Activated B cell treated with CpG ODN at 0.5 μM for 24 hours (primary cell): ENCODE data around the gene ITPRIPL1. TPM values are rescaled to one million over a fixed set of nuclear protein-coding genes. Genes with fewer than 3 reads are reported as not detected.

Source experiments
- ATAC-seq: fragments of 200-7000 bp; cut with Tn5 transposase; one replicate; pipeline ENCODE4 v1.10.0; 2021; ENCODE audit warnings: low read depth, mild to moderate bottlenecking, moderate library complexity
- CTCF ChIA-PET: fragments of 350-600 bp; sonication (Branson Sonifier 250); formaldehyde crosslinking; loops from one replicate; lab custom pipeline; 2021; ENCODE audit warnings: antibody characterized with exemption; lab: Charles Lee
- POLR2A ChIA-PET: fragments of 350-600 bp; sonication (Branson Sonifier 250); formaldehyde crosslinking; loops from one replicate; lab custom pipeline; 2021; ENCODE audit warnings: antibody characterized with exemption; lab: Charles Lee
- DNase-seq: peaks from one replicate; pipeline ENCODE4 v3.0.0; 2022
- H3K27ac Mint-ChIP-seq: one replicate; pipeline ENCODE4 v1.8.0; 2020; ENCODE audit warnings: mixed read lengths
- H3K27me3 Mint-ChIP-seq: one replicate; pipeline ENCODE4 v1.8.0; 2021; ENCODE audit warnings: mixed read lengths
- H3K36me3 Mint-ChIP-seq: one replicate; pipeline ENCODE4 v1.8.0; 2021; ENCODE audit warnings: low read depth, mixed read lengths
- H3K4me1 Mint-ChIP-seq: one replicate; pipeline ENCODE4 v1.8.0; 2021; ENCODE audit warnings: mixed read lengths
- H3K4me3 Mint-ChIP-seq: one replicate; pipeline ENCODE4 v1.8.0; 2020; ENCODE audit warnings: mild to moderate bottlenecking, mixed read lengths
- H3K9me3 Mint-ChIP-seq: one replicate; pipeline ENCODE4 v1.8.0; 2020; ENCODE audit warnings: mixed read lengths
- intact Hi-C: fragments of 100-400 bp; cut with micrococcal nuclease; formaldehyde crosslinking; loops from one replicate; pipeline ENCODE4 v1.15.1; 2024
- total RNA-seq: library from RNA; stranded (reverse); gene quantifications from 2 replicates; pipeline ENCODE4 v1.2.3, GENCODE V29; 2022
- TF ChIP-seq, protein P1 (sequence below): fragments of 200-600 bp; IDR thresholded peaks from one replicate; pipeline ENCODE4 v1.8.0; 2022; ENCODE audit warnings: antibody characterized with exemption, mild to moderate bottlenecking

The ITPRIPL1 gene
- total RNA-seq, 1 donor from 2014 or later, result 4.4 TPM

DNA sequence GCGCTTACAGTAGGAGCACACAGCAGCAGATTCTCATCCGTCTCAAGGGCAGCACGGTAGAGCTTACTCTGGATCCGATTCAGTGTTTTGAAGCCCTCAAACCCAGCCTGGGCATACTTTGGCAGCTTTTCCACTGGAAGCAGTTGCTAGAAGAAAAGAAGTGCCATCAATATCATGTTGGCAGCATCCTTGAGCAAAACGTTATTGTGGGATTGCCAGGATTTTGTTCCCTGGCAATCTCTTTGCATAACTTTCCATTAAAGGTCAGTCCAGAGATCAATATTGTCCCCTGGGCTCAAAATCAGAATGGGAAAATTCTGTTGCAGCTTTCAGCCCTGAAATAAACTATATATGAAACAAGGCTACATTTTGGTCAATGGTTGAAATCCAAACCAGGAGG, 28.2 kb upstream of the ITPRIPL1 start:
- intact Hi-C loops, result no loop called here
- no peaks in the 10 kb centered on the region for H3K9me3 Mint-ChIP-seq

DNA sequence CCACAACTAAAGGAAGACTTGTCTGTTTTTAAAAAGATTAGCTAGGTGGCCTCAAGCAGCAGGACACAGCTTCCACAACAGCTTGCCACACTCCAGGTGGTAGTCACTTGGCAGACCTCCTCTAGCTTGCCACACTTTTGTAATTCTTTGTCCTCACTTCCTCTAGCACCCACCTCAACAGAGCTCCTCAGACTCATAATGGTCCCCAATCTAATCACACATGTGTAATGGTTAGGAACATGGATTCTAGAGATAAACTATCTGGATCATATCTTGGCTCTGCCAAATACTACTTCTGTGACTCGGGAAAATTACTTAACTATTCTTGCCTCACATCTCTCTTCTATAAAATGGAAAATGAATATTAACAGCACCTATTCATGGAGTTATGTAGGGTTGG, 23.3 kb upstream of the ITPRIPL1 start:
- TF ChIP-seq, protein P1, sequence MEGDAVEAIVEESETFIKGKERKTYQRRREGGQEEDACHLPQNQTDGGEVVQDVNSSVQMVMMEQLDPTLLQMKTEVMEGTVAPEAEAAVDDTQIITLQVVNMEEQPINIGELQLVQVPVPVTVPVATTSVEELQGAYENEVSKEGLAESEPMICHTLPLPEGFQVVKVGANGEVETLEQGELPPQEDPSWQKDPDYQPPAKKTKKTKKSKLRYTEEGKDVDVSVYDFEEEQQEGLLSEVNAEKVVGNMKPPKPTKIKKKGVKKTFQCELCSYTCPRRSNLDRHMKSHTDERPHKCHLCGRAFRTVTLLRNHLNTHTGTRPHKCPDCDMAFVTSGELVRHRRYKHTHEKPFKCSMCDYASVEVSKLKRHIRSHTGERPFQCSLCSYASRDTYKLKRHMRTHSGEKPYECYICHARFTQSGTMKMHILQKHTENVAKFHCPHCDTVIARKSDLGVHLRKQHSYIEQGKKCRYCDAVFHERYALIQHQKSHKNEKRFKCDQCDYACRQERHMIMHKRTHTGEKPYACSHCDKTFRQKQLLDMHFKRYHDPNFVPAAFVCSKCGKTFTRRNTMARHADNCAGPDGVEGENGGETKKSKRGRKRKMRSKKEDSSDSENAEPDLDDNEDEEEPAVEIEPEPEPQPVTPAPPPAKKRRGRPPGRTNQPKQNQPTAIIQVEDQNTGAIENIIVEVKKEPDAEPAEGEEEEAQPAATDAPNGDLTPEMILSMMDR, result no peak
- intact Hi-C loops, result no loop called here
- Mint-ChIP-seq H3K4me3 (no peak overlapping the region), H3K27ac (no peak overlapping the region), H3K9me3 (no peaks in the 10 kb centered on the region), H3K36me3 (peaks cover 84% of the 10 kb centered on the region), H3K4me1 (peaks cover 45% of the 10 kb centered on the region), H3K27me3 (no peaks in the 10 kb centered on the region)
- ATAC-seq (no peak), DNase-seq (no peak)
- CTCF ChIA-PET, result interaction anchor here (1.0 to 1.4 kb wide), 2 partner anchors 105 to 209 kb away, joined by 3 read pairs; no protein-coding TSS in a partner anchor
- POLR2A ChIA-PET, result interaction anchor here (0.6 kb wide), 1 partner anchor 230 kb away, joined by 3 read pairs; no protein-coding TSS in a partner anchor

More for the DNA sequence above, 28.2 kb upstream of the ITPRIPL1 start:
- POLR2A ChIA-PET, result interaction anchor here (1.1 kb wide), 1 partner anchor 24 kb away, joined by 3 read pairs; no protein-coding TSS in a partner anchor
- Mint-ChIP-seq H3K27me3 (no peaks in the 10 kb centered on the region), H3K4me1 (peaks cover 6% of the 10 kb centered on the region), H3K27ac (no peak overlapping the region), H3K36me3 (peaks cover 88% of the 10 kb centered on the region), H3K4me3 (no peak overlapping the region)
- DNase-seq, result no peak
- ATAC-seq, result no peak
- TF ChIP-seq, protein P1, result no peak
- CTCF ChIA-PET, result no interaction called here

DNA sequence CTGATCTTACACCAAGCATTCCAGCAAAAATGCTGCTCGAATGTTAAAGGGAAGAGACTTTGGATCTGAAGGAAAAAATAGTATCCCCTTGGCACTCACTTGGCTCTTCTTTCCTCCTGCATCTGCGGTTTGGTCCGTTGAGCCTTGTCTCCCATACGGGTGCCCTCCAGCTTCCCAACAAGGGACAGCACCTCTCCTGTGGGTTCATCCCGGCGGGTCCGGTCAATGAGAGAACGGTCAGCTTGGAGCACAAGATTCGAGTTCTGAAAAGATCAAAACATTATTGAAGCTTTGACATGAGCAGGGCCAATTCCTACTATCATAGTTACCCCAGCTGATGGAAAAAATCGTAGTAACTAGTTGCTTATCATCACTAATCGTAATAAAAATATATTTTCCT, 20.5 kb upstream of the ITPRIPL1 start:
- DNase-seq (no peak), ATAC-seq (no peak)
- intact Hi-C loops, result loop anchor here (1.0 to 5.0 kb wide), 7 partner anchors 18 to 456 kb away; partner anchors contain the start of genes CIAO1, CNNM4 and NCAPH
- CTCF ChIA-PET, result interaction anchor here (1.8 kb wide), 1 partner anchor 250 kb away, joined by 4 read pairs; no protein-coding TSS in a partner anchor
- TF ChIP-seq, protein P1, result no peak
- POLR2A ChIA-PET, result interaction anchor here (0.5 to 2.6 kb wide), 10 partner anchors 14 to 96 kb away, joined by 3 to 44 read pairs (median 8); partner anchors contain the start of genes CIAO1, ITPRIPL1, NCAPH and STARD7
- Mint-ChIP-seq H3K4me3 (peak overlapping the region; percentile 97), H3K9me3 (no peaks in the 10 kb centered on the region), H3K27me3 (no peaks in the 10 kb centered on the region), H3K27ac (peak overlapping the region; percentile 97), H3K4me1 (peaks cover 45% of the 10 kb centered on the region), H3K36me3 (peaks cover 57% of the 10 kb centered on the region)

DNA sequence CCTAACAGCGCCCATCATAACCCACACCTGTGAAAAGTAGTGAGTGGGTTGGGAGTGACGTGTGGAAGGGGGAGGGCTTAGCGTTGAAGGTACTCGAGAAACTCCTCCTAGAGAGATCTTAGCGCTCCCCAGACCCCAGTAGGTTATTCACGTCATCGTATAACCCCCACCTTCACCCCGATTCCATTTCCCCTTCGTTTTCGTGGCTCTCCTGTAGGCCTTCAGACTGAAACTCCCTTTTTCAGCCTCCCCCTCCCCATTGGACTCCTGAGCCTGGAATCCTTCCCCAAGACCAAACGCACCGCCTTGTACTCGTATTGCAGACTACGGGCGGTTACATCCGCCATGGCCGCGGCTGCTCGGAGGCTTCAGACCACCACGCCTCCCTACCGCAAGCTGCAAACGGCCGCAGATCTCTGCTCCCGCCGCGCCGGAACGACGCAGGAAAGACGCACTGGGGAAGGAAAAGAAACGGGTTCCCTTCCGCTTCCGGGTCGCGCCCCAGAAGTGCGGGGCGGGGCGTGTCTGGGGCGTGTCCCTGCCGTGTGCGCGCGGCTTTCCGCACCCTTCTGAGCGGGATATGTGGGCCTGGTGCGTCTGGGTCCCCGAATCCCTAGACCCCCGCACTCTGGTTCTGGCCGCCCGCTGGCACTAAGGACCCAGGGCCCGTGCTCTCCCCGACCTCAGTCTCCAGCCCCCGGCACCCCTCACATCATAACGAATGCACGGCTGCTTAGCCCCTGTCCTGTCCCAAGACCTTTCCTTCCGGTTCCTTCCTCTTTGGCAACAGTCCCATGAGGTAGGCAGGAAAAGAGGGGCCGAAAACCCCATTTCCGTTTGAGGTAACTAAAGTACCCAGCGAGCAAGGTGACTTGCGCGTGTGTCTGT, 19.8 kb upstream of the ITPRIPL1 start, which contains the start of gene SNRNP200:
Gene SNRNP200 (minus strand): TSS at position 456 of the 888 bp plus-strand sequence. CDS start 109 bp downstream, at position 347.
- POLR2A ChIA-PET, result interaction anchor here (0.5 to 2.6 kb wide), 16 partner anchors 10 to 469 kb away, joined by 3 to 44 read pairs (median 5); partner anchors contain the start of genes CIAO1, ITPRIPL1, NCAPH and STARD7
- TF ChIP-seq, protein P1, result no peak
- CTCF ChIA-PET, result interaction anchor here (0.8 to 1.8 kb wide), 2 partner anchors 15 to 249 kb away, joined by 3 to 4 read pairs; no protein-coding TSS in a partner anchor
- Mint-ChIP-seq H3K36me3 (peaks cover 51% of the 10 kb centered on the region), H3K27ac (peak within 1 kb of the TSS; percentile 97), H3K27me3 (no peaks in the 10 kb centered on the region), H3K4me3 (peak within 1 kb of the TSS; percentile 97), H3K9me3 (no peaks in the 10 kb centered on the region), H3K4me1 (peaks cover 45% of the 10 kb centered on the region)
- intact Hi-C loops, result loop anchor here (1.0 to 5.0 kb wide), 7 partner anchors 17 to 455 kb away; partner anchors contain the start of genes CIAO1, CNNM4 and NCAPH
- peak; percentile 95 for ATAC-seq
- peak; percentile 84 for DNase-seq
